Raji (cell line): ENCODE measurements around the gene NALCN.

Experiments used
- POLR2A ChIP-seq: IDR thresholded peaks from 2 replicates; pipeline ENCODE4 v1.6.1; 2011; ENCODE audit warnings: low read depth, low read length, control low read depth; ENCODE audit not compliant: insufficient read depth

NALCN gene

GRCh38 chr13:101416181-101417042 is at the start of gene NALCN:
NALCN (minus strand) TSS chr13:101416508; CDS start chr13:101399126, 17,382 bp downstream.
- no peak for TF ChIP-seq POLR2A

- TF ChIP-seq POLR2A, result no peak
Measured at GRCh38 chr13:101465877-101466276, 49.6 kb upstream of the NALCN start.

DNA sequence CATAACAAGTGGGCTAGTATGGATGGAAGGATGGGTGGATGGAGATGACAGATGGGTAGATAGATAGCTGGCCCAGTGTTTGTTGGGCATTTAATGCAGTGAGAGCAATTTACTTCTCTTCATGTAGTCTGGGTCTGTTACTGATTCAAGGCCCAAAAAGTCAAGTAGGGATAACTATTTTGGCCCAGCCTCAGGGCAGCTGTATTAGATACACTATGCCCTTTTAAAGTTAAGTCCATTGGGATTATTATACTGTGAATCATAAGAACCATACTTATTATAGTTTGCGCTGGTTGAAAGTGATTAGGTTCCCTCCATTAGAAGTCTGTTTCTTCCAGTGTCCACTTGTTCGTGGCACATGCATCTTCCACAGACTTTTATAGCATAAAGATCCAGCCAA is 40.9 kb upstream of the NALCN start:
- TF ChIP-seq POLR2A, result no peak

DNA sequence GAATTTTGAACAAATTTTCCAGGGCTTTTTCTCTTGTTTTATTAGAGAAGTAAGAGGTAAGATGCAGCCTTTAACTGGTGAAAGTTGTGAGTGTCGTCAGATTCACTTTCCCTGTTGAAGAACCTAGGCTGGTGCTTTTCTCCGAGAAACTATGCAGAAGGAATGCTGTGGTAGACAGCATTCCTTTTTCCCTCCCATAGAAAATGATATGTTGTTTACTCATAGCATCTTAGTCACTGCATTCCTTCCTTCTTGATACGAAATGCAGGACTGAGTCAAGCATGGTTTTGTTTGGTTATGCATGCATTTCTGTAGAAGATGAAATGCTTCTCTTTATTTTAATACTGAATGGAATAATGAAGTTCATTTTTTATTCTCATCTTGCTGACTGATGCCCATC is 39.6 kb upstream of the NALCN start:
- no peak for TF ChIP-seq POLR2A

DNA sequence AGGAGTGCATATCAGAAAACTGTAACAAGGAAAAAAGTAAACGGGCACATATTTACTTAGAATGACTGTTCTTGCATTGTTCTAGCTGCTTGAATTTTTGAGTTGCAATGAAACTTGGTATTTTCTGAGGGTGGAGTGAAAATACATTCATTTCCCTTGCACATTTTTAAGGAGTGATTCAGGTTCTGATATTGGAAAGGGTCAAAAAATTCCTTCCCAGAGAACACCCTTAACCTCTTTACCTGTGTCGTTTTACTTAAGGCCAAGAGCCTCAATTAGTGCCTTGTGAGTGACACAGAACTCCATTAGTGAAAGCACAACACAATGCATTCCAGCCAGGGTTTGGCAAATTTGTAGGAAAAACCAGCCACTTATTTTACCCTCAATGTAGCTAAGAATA is 38.5 kb upstream of the NALCN start:
- TF ChIP-seq POLR2A, result no peak

DNA sequence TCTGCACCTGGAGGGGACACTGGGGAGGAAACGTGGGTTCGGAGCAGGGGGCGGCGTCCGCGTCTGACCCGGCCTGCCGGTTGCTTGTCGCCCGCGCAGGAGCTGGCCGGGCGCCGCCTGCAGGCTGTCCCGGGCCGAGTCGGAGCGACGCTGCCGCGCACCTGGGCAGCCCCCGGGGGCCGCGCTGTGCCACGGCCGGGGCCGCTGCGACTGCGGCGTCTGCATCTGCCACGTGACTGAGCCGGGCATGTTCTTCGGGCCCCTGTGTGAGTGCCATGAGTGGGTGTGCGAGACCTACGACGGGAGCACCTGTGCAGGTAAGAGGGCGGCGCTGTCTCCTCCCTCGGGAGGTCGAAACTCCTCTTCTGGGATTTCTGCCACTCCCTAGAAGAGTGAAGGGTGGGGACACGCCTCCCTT is 37.5 kb upstream of the NALCN start:
- no peak for TF ChIP-seq POLR2A

DNA sequence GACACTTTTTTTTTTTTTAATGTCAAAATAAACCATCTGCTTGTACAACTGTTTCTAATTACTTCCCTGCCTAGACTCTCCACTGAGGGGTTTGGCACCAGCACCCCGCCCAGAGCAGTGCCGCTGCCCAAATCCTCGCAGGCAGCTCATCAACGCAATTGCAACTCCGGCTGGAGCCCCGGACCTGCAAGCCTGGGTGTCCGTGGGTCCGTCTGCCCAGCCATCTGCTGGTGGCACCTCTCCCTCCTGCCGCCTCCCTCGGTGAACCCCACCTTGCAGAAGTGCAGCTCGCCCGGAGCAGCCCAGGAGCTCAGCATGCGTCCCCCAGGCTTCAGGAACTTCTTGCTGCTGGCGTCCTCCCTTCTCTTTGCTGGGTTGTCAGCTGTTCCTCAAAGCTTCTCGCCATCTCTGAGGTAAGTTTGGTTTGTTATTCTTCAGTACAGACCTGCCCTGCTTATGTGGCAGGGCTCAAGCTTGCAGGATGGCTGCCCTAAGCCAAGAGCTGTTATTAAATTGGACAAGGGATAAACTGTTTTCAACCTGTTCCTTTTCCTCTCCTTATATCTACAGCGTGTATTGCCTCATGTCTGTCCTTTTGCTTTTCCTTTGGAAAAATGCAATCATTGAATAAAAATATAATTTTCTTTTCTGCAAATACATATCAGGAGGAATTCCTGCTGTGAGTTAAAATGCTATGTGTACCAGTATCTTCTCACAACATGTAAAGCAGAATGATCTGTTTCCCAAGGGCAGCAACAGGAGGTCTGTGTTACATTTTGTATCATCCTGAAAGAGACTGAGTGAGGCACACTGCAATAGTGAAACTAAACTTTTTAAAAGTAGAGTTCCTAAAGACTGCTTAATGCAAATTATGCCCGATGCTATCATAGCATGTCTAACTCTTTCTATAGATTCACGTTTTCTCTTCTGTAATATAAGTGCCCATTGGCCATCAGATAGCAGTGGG is 36.5 kb upstream of the NALCN start, which contains the start of gene ITGBL1:
ITGBL1 (plus strand) TSS at position 157 of the 967 bp plus-strand sequence; CDS start at position 316, 159 bp downstream.
- TF ChIP-seq POLR2A, result no peak

- TF ChIP-seq POLR2A, result no peak
Measured at GRCh38 chr13:101451641-101452040, 35.3 kb upstream of the NALCN start.

DNA sequence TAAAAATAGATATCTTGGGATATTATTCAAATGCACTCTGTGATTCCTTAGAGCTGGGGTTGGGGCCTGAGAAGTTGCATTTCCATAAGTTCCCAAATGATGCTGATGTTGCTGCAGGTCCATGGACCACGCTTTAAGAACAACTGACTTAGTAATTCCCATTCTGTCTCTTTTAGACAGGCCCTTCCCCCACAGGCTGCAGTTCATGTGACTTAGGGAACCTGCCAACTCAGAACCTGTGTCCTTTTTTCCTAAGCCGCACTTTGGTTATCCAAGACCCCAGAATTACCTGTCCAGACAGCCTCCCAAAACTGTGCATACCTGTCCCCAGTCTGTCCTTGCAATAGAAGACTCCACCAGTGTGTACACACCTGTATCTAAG is 34.4 kb upstream of the NALCN start:
- no peak for TF ChIP-seq POLR2A

- TF ChIP-seq POLR2A, result no peak
Measured at GRCh38 chr13:101449790-101450748, 33.8 kb upstream of the NALCN start.

- TF ChIP-seq POLR2A, result no peak
Measured at GRCh38 chr13:101447852-101448251, 31.5 kb upstream of the NALCN start.

DNA sequence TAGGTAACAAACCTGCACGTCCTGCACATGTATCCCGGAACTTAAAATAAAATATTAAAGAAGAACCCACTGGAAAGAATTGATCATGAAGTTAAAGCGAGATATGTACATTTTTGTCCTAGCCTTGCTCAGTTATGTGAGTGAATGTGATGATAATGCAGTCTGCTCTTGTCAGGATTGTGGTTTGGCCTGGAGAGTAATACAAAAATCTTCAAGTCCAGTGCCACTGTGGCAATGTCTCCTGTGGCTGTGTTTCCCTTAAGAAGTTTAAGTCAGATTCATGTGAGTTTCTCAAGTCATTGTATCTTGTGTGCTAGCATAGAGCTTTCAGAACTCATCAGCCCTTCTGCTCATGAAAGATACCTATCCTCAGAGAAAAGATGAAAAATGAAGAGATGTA is 18.2 kb upstream of the NALCN start:
- TF ChIP-seq POLR2A, result no peak

DNA sequence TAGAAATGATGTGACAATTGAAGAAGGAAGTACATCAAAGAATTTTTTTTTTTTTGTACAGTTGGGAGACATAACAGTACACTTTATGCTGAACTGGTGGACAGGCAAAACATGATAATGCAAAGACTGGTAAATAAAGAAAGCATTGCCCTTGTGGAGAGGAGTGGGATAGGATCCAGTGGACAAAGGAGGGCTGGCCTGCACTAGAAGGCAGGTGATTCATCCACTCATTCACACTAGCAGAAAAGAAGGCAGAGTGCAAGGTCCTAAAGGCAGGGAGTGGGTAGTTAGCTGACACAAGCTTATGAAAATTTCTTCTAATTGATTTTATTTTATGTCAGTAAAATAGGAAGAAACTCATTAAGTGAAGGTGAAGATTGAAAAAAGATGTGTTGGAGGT is 17.6 kb upstream of the NALCN start:
- no peak for TF ChIP-seq POLR2A

DNA sequence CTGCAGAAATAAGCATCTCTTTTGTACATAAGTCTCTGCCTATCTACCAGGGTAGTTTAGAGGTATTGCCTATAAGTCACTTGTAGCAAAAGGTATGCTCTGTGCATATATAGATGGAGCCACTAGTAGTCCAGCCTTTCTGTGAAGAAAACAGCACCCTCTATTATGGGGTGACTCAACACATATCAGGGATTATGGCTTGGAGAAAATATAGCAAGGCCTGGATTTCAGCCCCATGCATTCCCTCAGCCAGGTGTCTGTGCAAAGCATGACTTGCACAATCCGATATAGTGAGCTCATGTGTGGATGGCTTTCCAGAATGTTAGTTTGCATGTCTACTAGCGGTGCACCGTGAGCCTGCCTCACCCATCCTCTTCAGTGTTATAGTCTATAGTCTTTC is 13.4 kb upstream of the NALCN start:
- no peak for TF ChIP-seq POLR2A
